Measurements from ENCODE around the gene IVL. TPM values are rescaled to one million over a fixed set of nuclear protein-coding genes. Genes with fewer than 3 reads are reported as not detected.

The IVL gene
- total RNA-seq, 1 experiment from 2014 or later = not detected

DNA sequence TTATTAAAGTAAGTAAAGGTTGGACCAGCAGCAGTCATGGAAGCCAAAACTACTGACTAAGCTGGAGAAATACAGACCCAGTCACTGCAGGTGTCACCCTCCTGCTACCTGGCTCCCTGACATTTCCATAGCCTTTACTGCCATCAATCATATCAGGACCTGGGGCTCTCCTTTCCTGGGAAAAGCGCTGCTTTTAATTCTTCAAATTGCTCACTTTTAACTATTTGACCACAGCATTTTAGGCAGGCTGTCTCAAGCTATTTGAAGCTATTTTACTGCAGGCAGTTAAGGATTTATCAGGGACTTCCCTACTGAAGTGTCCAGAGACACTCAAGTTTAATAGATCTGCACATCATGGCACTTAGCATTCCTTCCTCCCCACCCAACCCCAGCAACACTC lies 4.1 kb downstream of the IVL start:
- no peaks in the 10 kb centered on the region for H3K9me3 ChIP-seq (ENCODE audit: control insufficient read depth in 1 of 2, insufficient read depth in 1 of 2, low read depth in 1 of 2, low read length in 2 of 2)
- no peaks in the 10 kb centered on the region for H4K20me1 ChIP-seq (ENCODE audit: insufficient read depth)
- CTCF ChIA-PET = interaction anchor here (1.2 kb wide), 1 partner anchor 35 kb away, joined by 4 read pairs; the partner anchor contains the start of gene SMCP
- no peak for DNase-seq (ENCODE audit: low read depth, low spot score)
- no peaks in the 10 kb centered on the region for H3K79me2 ChIP-seq (ENCODE audit: insufficient read depth, low read length)
- RAD21 ChIA-PET (ENCODE audit: low non-redundant PET in 1 of 2, low total read pairs in 2 of 2, uncharacterized antibody in 2 of 2, unreplicated experiment in 2 of 2) = no interaction called here
- ATAC-seq = no peak
- H3K36me3 ChIP-seq (ENCODE audit: control insufficient read depth in 1 of 2, insufficient read depth in 2 of 2, low read length in 2 of 2) = no peaks in the 10 kb centered on the region
- no TSS peak for BruUV-seq (replicated peaks)
- H3K4me1 ChIP-seq (ENCODE audit: control insufficient read depth in 1 of 2, insufficient read depth in 2 of 2, low read length in 2 of 2) = peaks cover 0 to 8% of the 10 kb centered on the region in 2 experiments; a peak in 1 of 4 replicates
- H3K9ac ChIP-seq (ENCODE audit: low read length) = no peak overlapping the region
- H3K9me2 ChIP-seq (ENCODE audit: insufficient read depth) = no peaks in the 10 kb centered on the region
- H3K4me3 ChIP-seq (replicated peaks in 1 of 2; ENCODE audit: low read depth in 1 of 2, low read length in 2 of 2) = no peak overlapping the region
- peaks cover 37% of the 10 kb centered on the region for H3K27me3 ChIP-seq (ENCODE audit: insufficient read depth, low read length)
- POLR2A ChIA-PET = no interaction called here
- H3K4me2 ChIP-seq (ENCODE audit: low read length) = no peak overlapping the region
- no peak overlapping the region for H2AFZ ChIP-seq (ENCODE audit: low read depth, low read length, poor library complexity, severe bottlenecking)
- intact Hi-C loops (cut with micrococcal nuclease) = no loop called here
- no peak for TF ChIP-seq YY1 (IDR thresholded peaks at IDR 0.05; ENCODE audit: extremely low read depth, insufficient replicate concordance, low read depth, low read length)
- no peak for TF ChIP-seq SIN3A (IDR thresholded peaks at IDR 0.05; ENCODE audit: low read depth)
- no peak for TF ChIP-seq EZH2 (IDR thresholded peaks at IDR 0.05)
- TF ChIP-seq SRF (IDR thresholded peaks at IDR 0.05; ENCODE audit: low read depth) = no peak
- no peak for TF ChIP-seq POLR2A (IDR thresholded peaks at IDR 0.05; ENCODE audit: borderline replicate concordance, extremely low read depth, insufficient read depth, insufficient read length)
- TF ChIP-seq CBX3 (IDR thresholded peaks at IDR 0.05; ENCODE audit: low read depth) = no peak
- no peak for TF ChIP-seq CEBPB (IDR thresholded peaks at IDR 0.05; ENCODE audit: low read depth)
- TF ChIP-seq ZNF274 (IDR thresholded peaks at IDR 0.05; ENCODE audit: low read depth, low read length) = no peak
- no peak for TF ChIP-seq EZH2phosphoT487 (IDR thresholded peaks at IDR 0.05; ENCODE audit: borderline replicate concordance)
- TF ChIP-seq RAD21 (IDR thresholded peaks at IDR 0.05; ENCODE audit: low read depth) = no peak
- TF ChIP-seq, protein P1, sequence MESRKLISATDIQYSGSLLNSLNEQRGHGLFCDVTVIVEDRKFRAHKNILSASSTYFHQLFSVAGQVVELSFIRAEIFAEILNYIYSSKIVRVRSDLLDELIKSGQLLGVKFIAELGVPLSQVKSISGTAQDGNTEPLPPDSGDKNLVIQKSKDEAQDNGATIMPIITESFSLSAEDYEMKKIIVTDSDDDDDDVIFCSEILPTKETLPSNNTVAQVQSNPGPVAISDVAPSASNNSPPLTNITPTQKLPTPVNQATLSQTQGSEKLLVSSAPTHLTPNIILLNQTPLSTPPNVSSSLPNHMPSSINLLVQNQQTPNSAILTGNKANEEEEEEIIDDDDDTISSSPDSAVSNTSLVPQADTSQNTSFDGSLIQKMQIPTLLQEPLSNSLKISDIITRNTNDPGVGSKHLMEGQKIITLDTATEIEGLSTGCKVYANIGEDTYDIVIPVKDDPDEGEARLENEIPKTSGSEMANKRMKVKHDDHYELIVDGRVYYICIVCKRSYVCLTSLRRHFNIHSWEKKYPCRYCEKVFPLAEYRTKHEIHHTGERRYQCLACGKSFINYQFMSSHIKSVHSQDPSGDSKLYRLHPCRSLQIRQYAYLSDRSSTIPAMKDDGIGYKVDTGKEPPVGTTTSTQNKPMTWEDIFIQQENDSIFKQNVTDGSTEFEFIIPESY (IDR thresholded peaks at IDR 0.05; ENCODE audit: extremely low read depth, insufficient replicate concordance, low read length) = no peak
- TF ChIP-seq, protein P2, sequence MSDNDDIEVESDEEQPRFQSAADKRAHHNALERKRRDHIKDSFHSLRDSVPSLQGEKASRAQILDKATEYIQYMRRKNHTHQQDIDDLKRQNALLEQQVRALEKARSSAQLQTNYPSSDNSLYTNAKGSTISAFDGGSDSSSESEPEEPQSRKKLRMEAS (IDR thresholded peaks at IDR 0.05) = no peak
- TF ChIP-seq ZFX (IDR thresholded peaks at IDR 0.05) = no peak
- TF ChIP-seq FOSL1 (IDR thresholded peaks at IDR 0.05; ENCODE audit: low read depth) = no peak
- no peak for TF ChIP-seq ELF1 (IDR thresholded peaks at IDR 0.05; ENCODE audit: borderline replicate concordance, low read depth)
- no peak for TF ChIP-seq SP1 (IDR thresholded peaks at IDR 0.05; ENCODE audit: low read depth)
- TF ChIP-seq JUND (IDR thresholded peaks at IDR 0.05) = no peak
- no peak overlapping the region for H3K27ac ChIP-seq (ENCODE audit: low read depth, low read length)

All from HCT116 (cell line).